Thyroid gland (tissue), 4 donors: ENCODE data around the gene C6.

ENCODE experiments used
- CTCF ChIP-seq, 6 experiments: fragments of 200-600 bp in 3 of 6; fragments of 450-650 bp in 3 of 6; sonication (generic) in 3 of 6; IDR thresholded peaks; one replicate each; pipeline ENCODE4 v1.5.1; 2016 to 2019; ENCODE audit warnings: antibody characterized with exemption in 6 of 6, mild to moderate bottlenecking in 2 of 6, inconsistent platforms in 1 of 6, moderate library complexity in 1 of 6
- POLR2A ChIP-seq, 2 donors: fragments of 450-650 bp; IDR thresholded peaks; one replicate each; pipeline ENCODE4 v1.6.1; 2017; ENCODE audit warnings: antibody characterized with exemption in 2 of 2, mild to moderate bottlenecking in 2 of 2, moderate library complexity in 1 of 2

GRCh38 chr5:41232797-41233196 is 19.5 kb upstream of the C6 start:
- TF ChIP-seq CTCF (IDR thresholded peaks at IDR 0.05) (no peak), POLR2A (IDR thresholded peaks at IDR 0.05) (no peak)
